Esophagus squamous epithelium (tissue), 4 donors: Measurements from ENCODE around the gene CNPY1.

Experiments
- CTCF ChIP-seq, 6 experiments: fragments of 450-650 bp in 4 of 6; fragments of 200-600 bp in 2 of 6; sonication (generic) in 2 of 6; IDR thresholded peaks; one replicate each; pipeline ENCODE4 v1.5.1; 2016 to 2019; ENCODE audit warnings: antibody characterized with exemption in 6 of 6, mild to moderate bottlenecking in 4 of 6, moderate library complexity in 4 of 6
- POLR2A ChIP-seq, 4 donors: fragments of 450-650 bp; IDR thresholded peaks; one replicate each; pipeline ENCODE4 v1.6.1; 2017; ENCODE audit warnings: antibody characterized with exemption in 4 of 4, mild to moderate bottlenecking in 4 of 4, moderate library complexity in 3 of 4

- no peak for TF ChIP-seq POLR2A (IDR thresholded peaks at IDR 0.05)
- TF ChIP-seq CTCF (IDR thresholded peaks at IDR 0.05) = no peak
Measured at GRCh38 chr7:155496267-155497005, 49.9 kb downstream of the CNPY1 start.
